ENCODE measurements around the gene FAM168A. TPM values are rescaled to one million over a fixed set of nuclear protein-coding genes. Genes with fewer than 3 reads are reported as not detected.

The FAM168A gene
- total RNA-seq, 4 donors from 2014 or later, result 28.8 to 53.5 (median 30.6) TPM

DNA sequence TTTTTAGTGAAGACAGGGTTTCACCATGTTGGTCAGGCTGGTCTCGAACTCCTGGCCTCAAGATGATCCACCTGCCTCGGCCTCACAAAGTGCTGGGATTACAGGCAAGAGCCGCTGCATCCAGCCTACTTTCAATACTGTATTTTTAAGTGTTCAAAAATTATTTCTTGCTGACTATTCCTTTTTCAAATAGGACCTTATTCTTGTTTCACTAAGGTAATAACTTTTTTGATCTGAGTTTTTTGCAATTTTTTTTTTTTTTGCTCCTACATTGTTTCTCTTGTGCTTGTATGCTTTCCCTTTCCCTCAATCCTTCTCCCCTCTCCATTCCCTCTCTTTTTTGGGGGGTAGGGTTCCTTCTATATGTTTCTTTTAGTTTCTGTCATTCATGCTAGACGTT, 73.1 kb downstream of the FAM168A start:
- Histone ChIP-seq H3K27me3 (no peaks in the 10 kb centered on the region), H3K4me3 (no peak overlapping the region), H3K4me1 (peaks cover 0 to 37% (median 13%) of the 10 kb centered on the region in 4 donors), H3K9me3 (no peaks in the 10 kb centered on the region), H3K36me3 (no peaks in the 10 kb centered on the region), H3K27ac (no peak overlapping the region)
- TF ChIP-seq, protein P1, sequence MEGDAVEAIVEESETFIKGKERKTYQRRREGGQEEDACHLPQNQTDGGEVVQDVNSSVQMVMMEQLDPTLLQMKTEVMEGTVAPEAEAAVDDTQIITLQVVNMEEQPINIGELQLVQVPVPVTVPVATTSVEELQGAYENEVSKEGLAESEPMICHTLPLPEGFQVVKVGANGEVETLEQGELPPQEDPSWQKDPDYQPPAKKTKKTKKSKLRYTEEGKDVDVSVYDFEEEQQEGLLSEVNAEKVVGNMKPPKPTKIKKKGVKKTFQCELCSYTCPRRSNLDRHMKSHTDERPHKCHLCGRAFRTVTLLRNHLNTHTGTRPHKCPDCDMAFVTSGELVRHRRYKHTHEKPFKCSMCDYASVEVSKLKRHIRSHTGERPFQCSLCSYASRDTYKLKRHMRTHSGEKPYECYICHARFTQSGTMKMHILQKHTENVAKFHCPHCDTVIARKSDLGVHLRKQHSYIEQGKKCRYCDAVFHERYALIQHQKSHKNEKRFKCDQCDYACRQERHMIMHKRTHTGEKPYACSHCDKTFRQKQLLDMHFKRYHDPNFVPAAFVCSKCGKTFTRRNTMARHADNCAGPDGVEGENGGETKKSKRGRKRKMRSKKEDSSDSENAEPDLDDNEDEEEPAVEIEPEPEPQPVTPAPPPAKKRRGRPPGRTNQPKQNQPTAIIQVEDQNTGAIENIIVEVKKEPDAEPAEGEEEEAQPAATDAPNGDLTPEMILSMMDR (IDR thresholded peaks at IDR 0.05), result no peak
- TF ChIP-seq EP300 (IDR thresholded peaks at IDR 0.05) (no peak), POLR2A (IDR thresholded peaks at IDR 0.05) (no peak)
- DNase-seq (ENCODE audit: low spot score in 2 of 2), result no peak
- WGBS, 2 donors, result 92 to 97% methylated on average over 4 of the region's 4 CpGs

GRCh38 chr11:73521621-73522020, 76.3 kb downstream of the FAM168A start:
- 19 to 27% methylated on average over 1 of the region's 1 CpG for WGBS, 2 donors
- Histone ChIP-seq H3K4me3 (no peak overlapping the region), H3K36me3 (no peaks in the 10 kb centered on the region), H3K4me1 (peaks cover 0 to 13% (median 0%) of the 10 kb centered on the region in 4 donors), H3K9me3 (no peaks in the 10 kb centered on the region), H3K27me3 (no peaks in the 10 kb centered on the region), H3K27ac (no peak overlapping the region)
- DNase-seq (ENCODE audit: low spot score in 2 of 2), result no peak
- TF ChIP-seq, protein P1 (IDR thresholded peaks at IDR 0.05), result no peak
- no peak for TF ChIP-seq POLR2A (IDR thresholded peaks at IDR 0.05)
- no peak for TF ChIP-seq EP300 (IDR thresholded peaks at IDR 0.05)

DNA sequence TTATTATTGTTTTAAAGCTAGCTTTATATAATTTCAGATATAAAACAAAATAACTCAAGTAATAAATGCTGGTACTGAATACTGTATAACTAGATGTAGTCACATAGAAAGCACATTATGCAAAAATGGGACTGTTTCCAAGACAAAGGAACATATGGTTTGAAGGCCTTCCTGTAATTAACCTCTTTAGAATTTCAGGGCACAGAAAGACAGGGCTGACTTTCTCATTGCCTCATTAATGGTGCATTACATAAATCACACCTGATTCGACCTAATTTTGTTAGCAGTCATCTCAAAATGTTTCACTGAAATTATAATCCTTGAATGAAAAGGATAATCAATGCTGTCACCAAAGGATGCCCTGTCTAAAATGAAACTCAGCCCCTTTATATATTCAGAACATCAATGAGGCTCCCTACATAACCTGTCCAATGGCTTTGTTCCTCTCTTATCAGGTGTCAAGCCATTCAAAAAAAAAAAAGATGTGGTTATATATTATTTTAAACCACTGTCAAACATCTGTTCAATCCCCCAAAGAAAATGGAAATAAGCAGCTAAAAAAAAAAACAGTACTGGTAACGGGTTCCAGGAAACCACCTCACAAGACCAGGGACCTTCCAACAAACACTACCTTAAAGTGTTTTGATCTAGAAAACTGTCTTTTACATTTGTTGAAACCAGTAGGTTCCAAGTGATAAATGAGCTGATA, 77.4 kb downstream of the FAM168A start:
- no peaks in the 10 kb centered on the region for H3K27me3 ChIP-seq
- TF ChIP-seq EP300 (IDR thresholded peaks at IDR 0.05), result no peak
- TF ChIP-seq, protein P1 (IDR thresholded peaks at IDR 0.05), result no peak
- no peak for TF ChIP-seq POLR2A (IDR thresholded peaks at IDR 0.05)
- no peaks in the 10 kb centered on the region for H3K36me3 ChIP-seq
- peaks cover 0 to 3% (median 0%) of the 10 kb centered on the region in 4 donors for H3K4me1 ChIP-seq
- DNase-seq (ENCODE audit: low spot score in 2 of 2), result no peak
- no peaks in the 10 kb centered on the region for H3K9me3 ChIP-seq
- no peak overlapping the region for H3K27ac ChIP-seq
- H3K4me3 ChIP-seq, result no peak overlapping the region
- 49 to 56% methylated on average over 2 of the region's 2 CpGs for WGBS, 2 donors

DNA sequence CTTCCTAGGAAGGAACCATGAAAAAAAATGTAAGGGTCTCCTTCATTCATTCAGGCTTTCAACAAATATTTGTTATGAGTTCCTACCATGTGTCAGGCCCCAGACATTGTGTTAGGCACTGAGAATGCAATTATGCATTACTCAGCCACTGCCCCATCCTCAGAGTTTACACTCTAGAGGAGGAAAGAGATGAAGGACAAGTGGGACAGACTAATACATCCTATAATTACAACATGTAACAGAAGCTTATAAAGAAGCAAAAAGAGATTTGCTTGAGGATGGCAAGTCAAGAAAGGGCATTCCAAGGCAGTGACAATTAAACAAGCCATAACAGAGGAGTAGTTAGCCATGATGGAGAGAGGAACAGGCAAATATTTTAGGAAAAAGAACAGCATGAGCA, 78.6 kb downstream of the FAM168A start:
- Histone ChIP-seq H3K4me3 (no peak overlapping the region), H3K36me3 (no peaks in the 10 kb centered on the region), H3K9me3 (no peaks in the 10 kb centered on the region), H3K27me3 (no peaks in the 10 kb centered on the region), H3K27ac (no peak overlapping the region), H3K4me1 (no peaks in the 10 kb centered on the region)
- TF ChIP-seq, protein P1 (IDR thresholded peaks at IDR 0.05), result no peak
- TF ChIP-seq POLR2A (IDR thresholded peaks at IDR 0.05) (no peak), EP300 (IDR thresholded peaks at IDR 0.05) (no peak)
- no peak for DNase-seq (ENCODE audit: low spot score in 2 of 2)

GRCh38 chr11:73518195-73518594, 79.7 kb downstream of the FAM168A start:
- H3K27ac ChIP-seq, result no peak overlapping the region
- no peak overlapping the region for H3K4me3 ChIP-seq
- no peaks in the 10 kb centered on the region for H3K27me3 ChIP-seq
- no peak for DNase-seq (ENCODE audit: low spot score in 2 of 2)
- no peaks in the 10 kb centered on the region for H3K9me3 ChIP-seq
- 98 to 100% methylated on average over 1 of the region's 1 CpG for WGBS, 2 donors
- H3K4me1 ChIP-seq, result no peaks in the 10 kb centered on the region
- no peaks in the 10 kb centered on the region for H3K36me3 ChIP-seq
- TF ChIP-seq EP300 (IDR thresholded peaks at IDR 0.05), result no peak
- TF ChIP-seq, protein P1 (IDR thresholded peaks at IDR 0.05), result no peak

Data from tibial nerve (tissue), 4 donors.